Endothelial cell (in vitro differentiated cells): Measurements from ENCODE around the gene SLC25A25. TPM values are rescaled to one million over a fixed set of nuclear protein-coding genes. Genes with fewer than 3 reads are reported as not detected.

Experiments
- DNase-seq: peaks from one replicate; pipeline ENCODE4 v3.0.0; 2021; ENCODE audit warnings: low spot score
- H3K27ac Mint-ChIP-seq: one replicate; pipeline ENCODE4 v1.8.0; 2021; ENCODE audit warnings: mixed read lengths, inconsistent platforms; ENCODE audit not compliant: unreplicated experiment
- H3K27me3 Mint-ChIP-seq: one replicate; pipeline ENCODE4 v1.8.0; 2021; ENCODE audit warnings: mild to moderate bottlenecking, moderate library complexity, mixed read lengths, inconsistent platforms; ENCODE audit not compliant: unreplicated experiment
- H3K36me3 Mint-ChIP-seq: one replicate; pipeline ENCODE4 v1.8.0; 2021; ENCODE audit warnings: mild to moderate bottlenecking, low read depth, mixed read lengths, inconsistent platforms; ENCODE audit not compliant: unreplicated experiment
- H3K4me1 Mint-ChIP-seq: one replicate; pipeline ENCODE4 v1.8.0; 2021; ENCODE audit warnings: mild to moderate bottlenecking, mixed read lengths, inconsistent platforms; ENCODE audit not compliant: unreplicated experiment
- H3K4me3 Mint-ChIP-seq: one replicate; pipeline ENCODE4 v1.8.0; 2021; ENCODE audit warnings: mild to moderate bottlenecking, mixed read lengths, inconsistent platforms; ENCODE audit not compliant: unreplicated experiment
- H3K9me3 Mint-ChIP-seq: one replicate; pipeline ENCODE4 v1.8.0; 2021; ENCODE audit warnings: mixed read lengths, inconsistent platforms; ENCODE audit not compliant: unreplicated experiment
- total RNA-seq: library from RNA; stranded (reverse); fragmentation: NEBNext Ultra II Directional; extraction: Animal tissue kit (Norgen Biotek cat#: 25700); gene quantifications from one replicate; pipeline ENCODE4 v1.2.1, GENCODE V29; 2021; ENCODE audit not compliant: unreplicated experiment
- TF ChIP-seq, protein P1 (sequence below): fragments of 200-600 bp; sonication (generic); IDR thresholded peaks from one replicate; pipeline ENCODE4 v1.5.0; 2021; ENCODE audit warnings: antibody characterized with exemption; ENCODE audit not compliant: unreplicated experiment

SLC25A25 gene
- total RNA-seq, 1 donor from 2014 or later: 8.5 TPM

GRCh38 chr9:128045831-128046230 lies 22.2 kb upstream of the SLC25A25 start:
- H3K4me3 Mint-ChIP-seq: no peak overlapping the region
- TF ChIP-seq, protein P1, sequence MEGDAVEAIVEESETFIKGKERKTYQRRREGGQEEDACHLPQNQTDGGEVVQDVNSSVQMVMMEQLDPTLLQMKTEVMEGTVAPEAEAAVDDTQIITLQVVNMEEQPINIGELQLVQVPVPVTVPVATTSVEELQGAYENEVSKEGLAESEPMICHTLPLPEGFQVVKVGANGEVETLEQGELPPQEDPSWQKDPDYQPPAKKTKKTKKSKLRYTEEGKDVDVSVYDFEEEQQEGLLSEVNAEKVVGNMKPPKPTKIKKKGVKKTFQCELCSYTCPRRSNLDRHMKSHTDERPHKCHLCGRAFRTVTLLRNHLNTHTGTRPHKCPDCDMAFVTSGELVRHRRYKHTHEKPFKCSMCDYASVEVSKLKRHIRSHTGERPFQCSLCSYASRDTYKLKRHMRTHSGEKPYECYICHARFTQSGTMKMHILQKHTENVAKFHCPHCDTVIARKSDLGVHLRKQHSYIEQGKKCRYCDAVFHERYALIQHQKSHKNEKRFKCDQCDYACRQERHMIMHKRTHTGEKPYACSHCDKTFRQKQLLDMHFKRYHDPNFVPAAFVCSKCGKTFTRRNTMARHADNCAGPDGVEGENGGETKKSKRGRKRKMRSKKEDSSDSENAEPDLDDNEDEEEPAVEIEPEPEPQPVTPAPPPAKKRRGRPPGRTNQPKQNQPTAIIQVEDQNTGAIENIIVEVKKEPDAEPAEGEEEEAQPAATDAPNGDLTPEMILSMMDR: no peak
- peaks cover 1% of the 10 kb centered on the region for H3K27me3 Mint-ChIP-seq
- no peak for DNase-seq
- no peaks in the 10 kb centered on the region for H3K4me1 Mint-ChIP-seq
- no peak overlapping the region for H3K27ac Mint-ChIP-seq
- no peaks in the 10 kb centered on the region for H3K9me3 Mint-ChIP-seq
- no peaks in the 10 kb centered on the region for H3K36me3 Mint-ChIP-seq

DNA sequence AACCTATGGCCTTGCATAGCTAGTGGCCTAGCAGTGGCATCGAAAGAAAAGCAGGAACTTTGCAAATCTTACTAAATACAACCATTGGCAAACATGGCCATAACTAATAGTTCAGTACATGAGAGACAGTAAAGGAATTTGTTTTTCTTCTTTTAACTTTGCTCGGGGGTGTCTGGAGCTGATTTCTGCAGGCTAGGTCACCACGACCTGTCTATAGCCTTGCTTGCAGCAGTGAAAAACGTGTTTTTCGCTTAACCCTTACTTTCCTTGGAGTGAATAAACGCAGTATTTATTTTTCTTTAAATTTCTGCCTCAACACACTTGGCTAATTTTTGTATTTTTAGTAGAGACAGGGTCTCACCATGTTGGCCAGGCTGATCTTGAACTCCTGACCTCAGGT lies 20.8 kb upstream of the SLC25A25 start:
- Mint-ChIP-seq H3K4me1 (no peaks in the 10 kb centered on the region), H3K27ac (no peak overlapping the region), H3K9me3 (no peaks in the 10 kb centered on the region), H3K27me3 (peaks cover 1% of the 10 kb centered on the region), H3K4me3 (no peak overlapping the region), H3K36me3 (no peaks in the 10 kb centered on the region)
- TF ChIP-seq, protein P1: no peak
- DNase-seq: no peak

GRCh38 chr9:128048663-128049062 lies 19.4 kb upstream of the SLC25A25 start:
- H3K9me3 Mint-ChIP-seq: no peaks in the 10 kb centered on the region
- no peak overlapping the region for H3K27ac Mint-ChIP-seq
- H3K4me3 Mint-ChIP-seq: no peak overlapping the region
- H3K36me3 Mint-ChIP-seq: no peaks in the 10 kb centered on the region
- peaks cover 1% of the 10 kb centered on the region for H3K27me3 Mint-ChIP-seq
- DNase-seq: no peak
- H3K4me1 Mint-ChIP-seq: no peaks in the 10 kb centered on the region
- TF ChIP-seq, protein P1: no peak

DNA sequence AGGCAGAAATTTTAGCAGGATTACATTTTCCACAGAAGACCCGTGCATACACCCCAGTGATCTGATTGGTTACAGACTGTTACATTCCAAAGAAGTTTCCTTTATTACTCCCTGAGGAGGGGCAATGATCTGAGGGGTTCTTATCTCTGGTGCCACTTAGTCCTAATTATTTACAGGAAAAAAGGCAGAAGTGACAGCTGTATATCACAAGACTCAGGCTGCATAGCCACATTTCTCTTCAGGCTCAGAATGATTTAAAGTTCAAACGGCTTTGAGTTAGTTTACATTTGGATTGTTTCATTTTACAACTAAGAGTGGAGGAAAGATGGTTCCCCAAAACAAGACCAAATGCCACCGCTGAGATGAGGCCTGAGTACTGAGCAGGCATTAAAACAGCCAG lies 18.2 kb upstream of the SLC25A25 start:
- no peaks in the 10 kb centered on the region for H3K27me3 Mint-ChIP-seq
- TF ChIP-seq, protein P1: no peak
- no peaks in the 10 kb centered on the region for H3K36me3 Mint-ChIP-seq
- no peaks in the 10 kb centered on the region for H3K4me1 Mint-ChIP-seq
- H3K9me3 Mint-ChIP-seq: no peaks in the 10 kb centered on the region
- H3K4me3 Mint-ChIP-seq: no peak overlapping the region
- H3K27ac Mint-ChIP-seq: no peak overlapping the region
- DNase-seq: no peak

DNA sequence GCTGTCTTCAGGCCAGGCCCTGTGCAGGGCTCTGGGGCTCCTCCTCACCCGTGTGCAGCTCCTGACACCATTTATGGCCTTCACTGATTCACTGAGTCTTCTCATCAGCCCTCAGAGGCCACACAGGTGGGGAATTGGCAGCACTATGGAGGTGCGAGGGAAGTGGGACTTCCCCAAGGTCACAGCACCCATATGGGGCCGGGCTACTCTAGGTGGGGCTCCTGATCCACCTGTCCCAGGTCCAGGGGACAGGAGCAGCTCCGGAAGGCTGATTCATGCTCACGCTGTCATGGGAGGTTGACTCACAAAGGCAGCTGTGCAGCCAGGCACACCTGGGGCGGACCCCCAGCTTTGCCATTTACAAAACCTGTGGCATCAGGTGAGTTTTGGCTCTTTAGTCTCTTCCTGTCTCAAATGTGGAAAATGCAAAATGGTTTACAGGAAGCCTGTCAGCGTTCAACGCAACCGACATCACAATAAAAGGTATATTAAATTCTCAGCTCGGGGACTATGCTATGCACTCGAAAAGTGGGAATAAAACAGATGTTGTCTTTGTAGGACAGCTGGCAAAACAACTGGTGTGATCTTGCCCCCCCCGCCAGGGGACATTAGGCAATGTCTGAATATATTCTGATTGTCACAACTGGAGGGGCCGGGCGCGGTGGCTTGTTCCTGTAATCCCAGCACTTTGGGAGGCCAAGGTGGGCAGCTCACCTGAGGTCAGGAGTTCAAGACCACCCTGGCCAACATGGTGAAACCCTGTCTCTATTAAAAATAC lies 15.9 kb upstream of the SLC25A25 start:
- no peaks in the 10 kb centered on the region for H3K36me3 Mint-ChIP-seq
- DNase-seq: no peak
- no peak overlapping the region for H3K4me3 Mint-ChIP-seq
- no peaks in the 10 kb centered on the region for H3K4me1 Mint-ChIP-seq
- TF ChIP-seq, protein P1: no peak
- H3K27me3 Mint-ChIP-seq: no peaks in the 10 kb centered on the region
- no peak overlapping the region for H3K27ac Mint-ChIP-seq
- H3K9me3 Mint-ChIP-seq: no peaks in the 10 kb centered on the region
